Middle frontal gyrus (tissue), 1 donor: Measurements from ENCODE around the gene ATP6V1D.
"Not testable (repeated sequence)": the region's sequence is repeated elsewhere in the genome, so short reads cannot be mapped to it uniquely, and the experiment has no call there.

ENCODE experiments used
- DNase-seq: peaks from one replicate; pipeline ENCODE4 v3.0.0-alpha.2; 2015; ENCODE audit warnings: low spot score; ENCODE audit errors: extremely low spot score

Gene ATP6V1D

DNA sequence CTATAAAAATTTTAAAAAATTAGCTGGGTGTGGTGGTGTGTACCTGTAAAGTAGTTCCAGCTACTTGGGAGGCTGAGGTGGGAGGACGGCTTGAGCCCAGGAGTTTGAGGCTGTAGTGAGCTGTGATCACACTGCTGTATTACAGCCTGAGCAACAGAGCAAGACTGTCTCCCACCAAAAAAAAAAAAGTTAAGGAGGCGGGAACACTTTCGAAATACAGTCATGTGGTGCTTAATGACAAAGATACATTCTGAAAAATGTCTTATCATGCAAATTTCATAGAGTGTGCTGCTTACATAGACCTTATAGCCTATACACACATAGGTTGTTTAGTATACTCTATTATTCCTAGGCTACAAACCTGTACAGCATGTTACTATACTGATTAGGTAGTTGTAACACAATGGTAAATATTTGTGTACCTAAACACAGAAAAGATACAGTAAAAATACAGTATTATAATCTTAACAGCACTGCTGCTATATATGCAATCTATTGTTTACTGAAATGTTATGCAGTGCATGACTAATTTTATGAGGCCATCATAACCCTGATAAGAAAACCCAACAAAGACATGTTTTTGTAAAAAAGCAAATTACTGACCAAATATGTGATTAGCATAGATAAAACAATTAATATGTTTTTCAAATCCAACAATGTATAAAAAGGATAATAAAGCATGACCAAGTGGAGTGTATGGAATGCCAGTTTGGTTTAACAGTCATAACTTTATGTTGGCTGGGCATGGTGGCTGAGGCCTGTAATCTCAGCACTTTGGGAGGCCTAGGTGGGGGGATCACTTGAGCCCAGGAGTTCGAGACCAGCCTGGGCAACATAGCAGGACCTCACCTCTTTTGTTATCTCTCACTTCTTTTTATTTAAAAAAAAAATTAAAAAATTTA is 11.9 kb upstream of the ATP6V1D start:
- no peak for DNase-seq

GRCh38 chr14:67370830-67371229 is 11.2 kb upstream of the ATP6V1D start:
- no peak for DNase-seq

DNA sequence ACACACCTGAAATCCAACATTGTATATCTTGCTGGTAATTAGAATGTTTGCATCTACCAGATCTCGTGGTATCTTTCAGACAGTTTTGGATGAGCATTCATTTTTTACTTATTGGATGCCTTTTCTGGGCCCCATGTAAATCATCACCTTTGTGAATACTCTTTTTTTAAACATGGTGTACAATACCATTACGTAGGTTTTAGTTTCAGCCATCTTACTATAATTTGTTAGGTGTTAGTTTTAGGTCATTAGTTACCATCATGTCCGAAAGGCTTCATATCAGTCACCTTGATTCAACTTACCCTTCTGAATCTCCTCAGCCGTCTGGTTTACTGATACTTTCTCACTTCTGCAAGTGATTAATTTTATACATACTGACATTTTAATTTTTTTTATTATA is 5.9 kb upstream of the ATP6V1D start:
- no peak for DNase-seq

- DNase-seq, result no peak
Measured at GRCh38 chr14:67360470-67361206, 1.0 kb upstream of the ATP6V1D start.

DNA sequence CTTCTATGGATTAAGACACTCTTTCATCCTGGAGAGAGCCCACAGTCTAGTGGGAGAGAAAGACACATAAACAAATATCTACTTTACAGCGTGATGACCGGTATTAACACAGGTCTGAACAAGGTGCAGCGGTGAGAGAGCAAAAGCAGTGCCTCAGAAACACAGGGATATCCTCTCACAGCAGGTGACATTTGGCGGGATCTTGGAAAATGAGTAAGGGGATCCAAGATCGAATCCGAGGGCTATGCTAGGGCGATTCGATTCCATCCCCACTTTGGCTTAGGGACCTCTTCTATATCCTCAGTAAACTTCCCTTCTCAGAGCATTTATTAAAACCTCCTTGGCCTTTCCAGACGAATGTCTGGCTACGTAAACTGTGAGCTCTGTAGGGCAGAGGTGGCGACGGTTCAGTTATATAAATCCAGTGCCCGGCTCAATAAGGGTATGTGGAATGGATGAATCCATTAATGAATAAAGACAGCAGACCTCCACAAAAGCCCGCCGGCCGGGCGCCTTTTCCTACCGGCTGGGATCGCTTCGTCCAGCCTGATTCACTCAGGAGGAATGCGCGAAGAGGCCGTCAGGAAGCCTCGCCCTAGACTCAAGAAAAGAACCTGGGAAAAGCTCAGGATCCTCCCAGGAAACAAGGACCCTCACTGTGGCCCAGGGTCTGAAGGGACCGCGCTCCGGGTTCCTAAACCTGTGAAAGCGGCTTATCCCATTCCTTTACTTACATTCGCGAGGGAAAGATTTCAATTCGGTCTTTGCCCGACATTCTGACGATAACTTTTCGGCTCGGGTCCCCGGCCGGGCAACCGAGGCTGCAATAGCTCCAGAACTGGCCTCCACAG is 455 bp downstream of the ATP6V1D start:
- DNase-seq, result no peak

DNA sequence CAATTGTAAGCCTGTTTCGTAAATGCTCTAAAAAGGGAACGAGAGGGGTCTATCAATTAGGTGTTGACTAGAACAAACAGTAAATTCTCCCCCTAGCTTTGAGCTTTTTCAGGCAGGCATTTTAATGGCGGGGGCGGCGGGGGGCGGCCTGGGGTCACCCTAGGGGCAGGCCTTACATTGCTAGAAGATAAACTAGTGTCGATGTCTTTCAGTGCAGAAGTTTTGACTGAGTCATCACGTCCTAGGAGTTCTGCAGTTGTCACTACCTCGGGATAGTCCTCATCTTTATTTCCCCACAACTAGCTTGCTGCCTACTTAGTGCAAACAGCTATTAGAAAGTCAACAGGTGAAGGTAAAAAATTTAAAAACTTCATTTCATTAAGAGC is 1.6 kb downstream of the ATP6V1D start:
- DNase-seq, result no peak

GRCh38 chr14:67357186-67357968 is 2.2 kb downstream of the ATP6V1D start:
- DNase-seq, result no peak

DNA sequence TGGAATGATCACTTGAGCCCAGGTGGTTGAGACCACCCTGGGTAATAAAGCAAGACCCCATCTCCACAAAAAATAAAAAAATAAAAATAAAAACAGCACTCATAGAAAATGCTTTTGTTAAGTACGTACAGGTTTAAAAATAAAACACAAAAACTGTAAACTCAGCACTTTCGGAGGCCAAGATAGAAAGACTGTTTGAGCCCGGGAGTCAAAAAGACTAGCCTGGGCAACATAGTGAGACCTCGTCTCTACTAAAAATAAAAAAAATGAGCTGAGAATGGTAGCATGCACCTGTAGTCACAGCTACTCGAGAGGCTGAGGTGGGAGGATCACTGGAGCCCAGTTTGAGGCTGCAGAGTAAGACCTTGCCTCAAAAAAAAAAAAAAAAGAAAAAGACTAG is 7.5 kb downstream of the ATP6V1D start:
- DNase-seq, result no peak

DNA sequence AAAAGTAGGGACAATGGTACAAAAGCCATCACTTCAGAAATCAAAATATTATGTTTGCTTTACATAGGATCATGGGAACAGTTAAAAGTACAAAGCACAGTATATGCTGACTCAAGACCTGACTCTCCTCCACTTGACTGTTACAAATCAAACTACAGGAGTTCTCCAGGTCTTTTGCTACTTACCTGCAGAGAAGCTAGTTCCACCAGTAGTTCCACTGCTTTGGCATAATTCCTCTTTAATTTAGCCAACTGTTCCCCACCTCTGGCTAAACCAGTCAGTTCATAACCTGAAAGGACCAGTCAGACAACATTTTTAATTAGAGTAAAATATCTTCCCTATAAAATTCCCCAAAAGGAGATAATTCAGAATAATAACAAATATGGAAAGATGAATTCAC is 14.0 kb downstream of the ATP6V1D start:
- no peak for DNase-seq

GRCh38 chr14:67343601-67344230 is 15.9 kb downstream of the ATP6V1D start:
- no peak for DNase-seq

GRCh38 chr14:67341231-67341630 is 18.4 kb downstream of the ATP6V1D start:
- not testable (repeated sequence) for DNase-seq

DNA sequence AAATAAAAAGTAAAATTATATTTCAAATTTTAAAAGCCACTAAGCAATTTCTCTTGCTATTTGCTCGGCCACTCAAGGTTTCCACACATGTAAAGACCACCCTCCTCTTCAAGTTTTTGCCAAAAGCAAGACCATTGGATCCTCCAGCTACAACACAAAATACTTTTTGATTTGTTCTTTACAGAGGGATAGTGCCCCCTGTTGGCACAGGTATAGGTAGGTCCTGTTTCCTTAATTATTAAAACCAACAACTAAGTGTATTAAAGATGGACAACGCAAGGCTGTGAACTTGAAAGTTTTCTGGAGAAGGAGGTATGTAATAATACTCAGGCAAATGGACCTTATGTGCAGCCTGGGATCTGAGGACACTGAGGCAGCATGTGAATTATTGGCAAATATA is 23.8 kb downstream of the ATP6V1D start:
- no peak for DNase-seq

- DNase-seq, result no peak
Measured at GRCh38 chr14:67332468-67332867, 27.1 kb downstream of the ATP6V1D start.

- no peak for DNase-seq
Measured at GRCh38 chr14:67331368-67332125, 28.1 kb downstream of the ATP6V1D start.

DNA sequence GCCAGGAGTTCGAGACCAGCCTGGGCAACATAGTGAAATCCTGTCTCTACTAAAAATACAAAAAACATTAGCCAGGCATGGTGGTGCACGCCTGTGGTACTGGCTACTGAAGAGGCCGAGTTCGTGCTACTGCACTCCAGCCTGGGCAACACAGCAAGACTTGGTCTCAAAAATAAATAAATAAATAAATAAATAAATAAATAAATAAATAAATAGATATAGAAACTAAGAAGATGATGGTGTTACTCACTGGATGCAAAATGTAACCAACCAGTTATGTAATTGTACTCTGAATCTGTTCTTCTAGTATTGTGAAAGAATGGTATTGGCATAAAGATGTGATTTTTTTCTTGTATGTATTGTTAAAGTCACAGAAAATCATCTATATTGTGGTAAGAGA is 29.9 kb downstream of the ATP6V1D start:
- not testable (repeated sequence) for DNase-seq

GRCh38 chr14:67319142-67319541 is 40.5 kb downstream of the ATP6V1D start:
- DNase-seq, result no peak

GRCh38 chr14:67317822-67318221 is 41.8 kb downstream of the ATP6V1D start:
- DNase-seq, result no peak

DNA sequence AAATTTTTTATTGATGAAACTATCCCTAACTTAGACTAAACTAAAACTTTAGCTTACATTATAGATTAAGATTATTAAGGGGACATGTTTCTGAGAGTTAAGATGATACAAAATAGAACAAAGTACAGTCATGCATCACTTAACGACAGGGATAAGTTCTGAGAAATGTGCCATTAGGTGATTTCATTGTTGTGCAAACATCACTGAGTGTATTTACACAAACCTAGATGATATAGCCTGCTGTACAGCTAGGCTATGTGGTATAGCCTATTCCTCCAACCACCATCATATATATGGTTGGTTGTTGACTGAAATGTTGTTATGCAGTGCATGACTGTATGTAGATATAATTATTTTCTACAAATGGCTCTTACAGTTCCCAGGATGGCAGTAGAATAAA is 46.5 kb downstream of the ATP6V1D start:
- no peak for DNase-seq

GRCh38 chr14:67311868-67312267 is 47.7 kb downstream of the ATP6V1D start:
- no peak for DNase-seq
